ENCODE results near the gene RNF26. TPM values are rescaled to one million over a fixed set of nuclear protein-coding genes. Genes with fewer than 3 reads are reported as not detected.

RNF26 gene
- total RNA-seq, 2 experiments from 2014 or later = 30.2 to 31.9 TPM

GRCh38 chr11:119374632-119375336 is 40.5 kb downstream of the RNF26 start:
- no peak overlapping the region for H3K4me3 Mint-ChIP-seq
- POLR2A ChIA-PET = interaction anchor here (0.8 to 1.1 kb wide), 3 partner anchors 10 to 100 kb away, joined by 3 to 4 read pairs (median 3); no protein-coding TSS in a partner anchor
- no peak for ATAC-seq

GRCh38 chr11:119375337-119376196 is 41.2 kb downstream of the RNF26 start:
- POLR2A ChIA-PET = interaction anchor here (1.1 to 1.5 kb wide), 2 partner anchors 19 to 99 kb away, joined by 4 to 5 read pairs; no protein-coding TSS in a partner anchor

More at GRCh38 chr11:119374632-119375336, 40.5 kb downstream of the RNF26 start:
- Mint-ChIP-seq H3K27me3 (peaks cover 4% of the 10 kb centered on the region), H3K27ac (no peak overlapping the region), H3K9me3 (no peaks in the 10 kb centered on the region), H3K36me3 (ENCODE audit: low read depth) (no peaks in the 10 kb centered on the region), H3K4me1 (ENCODE audit: low read depth) (peaks cover 7% of the 10 kb centered on the region)
- DNase-seq = no peak
- intact Hi-C loops (cut with micrococcal nuclease) = no loop called here
- no peak for TF ChIP-seq CTCF (IDR thresholded peaks at IDR 0.05)
- CTCF ChIA-PET = interaction anchor here (0.9 to 15.0 kb wide), 13 partner anchors 10 to 135 kb away, joined by 3 to 241 read pairs (median 4); no protein-coding TSS in a partner anchor

GRCh38 chr11:119376197-119376847 is 42.0 kb downstream of the RNF26 start:
- ChIA-PET POLR2A (interaction anchor here (1.5 kb wide), 1 partner anchor 20 kb away, joined by 5 read pairs; no protein-coding TSS in a partner anchor), CTCF (interaction anchor here (0.8 to 15.0 kb wide), 7 partner anchors 17 to 104 kb away, joined by 3 to 241 read pairs (median 4); no protein-coding TSS in a partner anchor)
- no peak for ATAC-seq
- peaks cover 11% of the 10 kb centered on the region for H3K4me1 Mint-ChIP-seq (ENCODE audit: low read depth)
- intact Hi-C loops (cut with micrococcal nuclease) = no loop called here
- H3K36me3 Mint-ChIP-seq (ENCODE audit: low read depth) = no peaks in the 10 kb centered on the region
- DNase-seq = no peak
- H3K27me3 Mint-ChIP-seq = no peaks in the 10 kb centered on the region
- no peak for TF ChIP-seq CTCF (IDR thresholded peaks at IDR 0.05)
- H3K4me3 Mint-ChIP-seq = no peak overlapping the region
- no peaks in the 10 kb centered on the region for H3K9me3 Mint-ChIP-seq
- no peak overlapping the region for H3K27ac Mint-ChIP-seq

More at GRCh38 chr11:119375337-119376196, 41.2 kb downstream of the RNF26 start:
- Mint-ChIP-seq H3K27ac (no peak overlapping the region), H3K4me1 (ENCODE audit: low read depth) (peaks cover 7% of the 10 kb centered on the region), H3K4me3 (no peak overlapping the region), H3K27me3 (no peaks in the 10 kb centered on the region), H3K36me3 (ENCODE audit: low read depth) (no peaks in the 10 kb centered on the region), H3K9me3 (no peaks in the 10 kb centered on the region)
- no peak for TF ChIP-seq CTCF (IDR thresholded peaks at IDR 0.05)
- no peak for ATAC-seq
- intact Hi-C loops (cut with micrococcal nuclease) = no loop called here
- no peak for DNase-seq
- CTCF ChIA-PET = interaction anchor here (0.8 to 15.0 kb wide), 9 partner anchors 17 to 105 kb away, joined by 3 to 241 read pairs (median 4); no protein-coding TSS in a partner anchor

- ChIA-PET CTCF (interaction anchor here (1.4 to 15.0 kb wide), 2 partner anchors 18 to 97 kb away, joined by 3 to 241 read pairs; no protein-coding TSS in a partner anchor), POLR2A (no interaction called here)
- H3K36me3 Mint-ChIP-seq (ENCODE audit: low read depth) = no peaks in the 10 kb centered on the region
- no peaks in the 10 kb centered on the region for H3K9me3 Mint-ChIP-seq
- intact Hi-C loops (cut with micrococcal nuclease) = no loop called here
- H3K27me3 Mint-ChIP-seq = no peaks in the 10 kb centered on the region
- no peak for ATAC-seq
- H3K4me3 Mint-ChIP-seq = no peak overlapping the region
- no peak for DNase-seq
- no peak for TF ChIP-seq CTCF (IDR thresholded peaks at IDR 0.05)
- H3K4me1 Mint-ChIP-seq (ENCODE audit: low read depth) = peaks cover 14% of the 10 kb centered on the region
- no peak overlapping the region for H3K27ac Mint-ChIP-seq
These were observed 43.0 kb downstream of the RNF26 start for GRCh38 chr11:119377112-119377901.
